GM04504 (cell line): ENCODE results near the gene SYTL1.
A peak's percentile ranks its signal among the peaks of the same experiment; 100 is the strongest.
"Not testable (repeated sequence)": the region's sequence is repeated elsewhere in the genome, so short reads cannot be mapped to it uniquely, and the experiment has no call there.

Experiments used
- DNase-seq: peaks from one replicate; pipeline ENCODE4 v3.0.0-alpha.2; 2012; ENCODE audit warnings: low read depth

Gene SYTL1

DNA sequence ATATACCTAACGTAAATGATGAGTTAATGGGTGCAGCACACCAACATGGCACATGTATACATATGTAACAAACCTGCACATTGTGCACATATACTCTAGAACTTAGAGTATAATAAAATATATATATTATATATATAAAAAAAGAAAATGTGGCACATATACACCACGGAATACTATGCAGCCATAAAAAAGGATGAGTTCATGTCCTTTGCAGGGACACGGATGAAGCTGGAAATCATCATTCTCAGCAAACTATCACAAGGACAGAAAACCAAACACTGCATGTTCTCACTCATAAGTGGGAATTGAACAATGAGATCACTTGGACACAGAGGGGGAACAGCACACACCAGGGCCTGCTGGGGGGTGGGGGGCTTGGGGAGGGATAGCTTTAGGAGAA lies 43.0 kb downstream of the SYTL1 start:
- not testable (repeated sequence) for DNase-seq

GRCh38 chr1:27388337-27389005 lies 46.6 kb downstream of the SYTL1 start:
- no peak for DNase-seq

DNA sequence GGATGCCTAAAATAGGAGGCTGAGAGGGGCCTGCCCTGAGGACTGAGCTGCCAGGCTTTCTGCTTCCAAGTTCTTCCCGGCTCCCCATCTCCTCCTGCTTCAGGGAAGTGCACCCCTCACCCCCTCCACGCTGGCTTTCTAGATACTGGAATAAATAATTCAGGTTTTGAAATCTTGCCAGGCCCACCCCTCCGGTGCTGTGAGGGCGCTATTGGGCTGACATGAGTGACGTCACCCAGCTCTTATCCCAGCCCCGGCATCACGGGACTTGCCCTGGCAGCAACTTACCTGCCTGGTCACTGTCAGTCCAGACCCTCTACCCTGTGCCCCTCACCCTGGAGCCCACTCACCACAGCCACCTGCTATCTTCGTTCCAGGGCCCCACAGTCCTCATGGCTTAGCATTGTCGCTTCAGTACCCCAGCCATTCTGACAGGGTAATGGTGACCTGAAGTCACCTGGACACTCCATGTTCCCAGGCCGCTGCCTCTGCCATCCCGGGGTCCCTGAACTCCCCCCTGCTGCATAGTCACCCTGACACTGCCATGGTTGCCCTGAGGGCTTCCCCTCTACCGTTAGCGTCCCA lies 49.8 kb downstream of the SYTL1 start:
- no peak for DNase-seq

DNA sequence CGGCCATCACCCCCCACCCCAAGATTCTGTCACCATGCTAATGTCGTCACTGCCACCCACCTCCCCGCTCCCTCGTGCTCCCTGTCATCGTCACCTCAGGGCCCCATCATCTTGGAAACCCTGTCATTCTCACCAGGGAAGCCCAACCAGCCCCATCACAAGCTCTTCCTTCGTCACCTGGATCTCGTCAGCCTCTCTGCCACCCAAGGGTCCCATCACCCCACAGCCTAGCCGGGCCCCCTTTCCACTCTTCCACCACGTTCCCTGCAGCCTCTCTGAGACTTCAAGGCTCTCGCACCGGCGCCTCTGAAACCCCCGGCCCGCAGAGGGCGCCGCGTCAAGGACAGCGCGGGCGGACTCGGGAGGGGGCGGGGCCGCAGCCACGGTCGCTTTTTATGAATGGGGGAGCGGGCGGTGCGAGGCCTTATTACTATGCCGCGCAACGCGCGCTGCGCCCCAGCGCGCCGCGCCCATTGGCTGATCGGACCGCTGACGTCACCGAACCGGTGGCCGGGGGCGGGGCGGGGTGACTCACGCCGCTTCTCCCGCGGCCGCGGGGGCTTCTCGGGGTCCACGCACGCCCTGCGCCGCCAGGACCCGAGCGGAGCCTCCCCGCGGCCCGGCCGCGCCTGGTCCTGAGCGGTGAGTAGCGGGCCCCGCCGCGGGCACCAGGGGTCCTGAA lies 50.4 kb downstream of the SYTL1 start, which contains the start of gene GPR3:
TSS of gene GPR3 (plus strand) at position 527 of the 682 bp plus-strand sequence. CDS start 1,177 bp downstream, outside the sequence.
- peak; percentile 73 for DNase-seq

GRCh38 chr1:27392778-27393635 lies 51.2 kb downstream of the SYTL1 start:
- no peak for DNase-seq

GRCh38 chr1:27393641-27394281 lies 51.9 kb downstream of the SYTL1 start:
- no peak for DNase-seq

DNA sequence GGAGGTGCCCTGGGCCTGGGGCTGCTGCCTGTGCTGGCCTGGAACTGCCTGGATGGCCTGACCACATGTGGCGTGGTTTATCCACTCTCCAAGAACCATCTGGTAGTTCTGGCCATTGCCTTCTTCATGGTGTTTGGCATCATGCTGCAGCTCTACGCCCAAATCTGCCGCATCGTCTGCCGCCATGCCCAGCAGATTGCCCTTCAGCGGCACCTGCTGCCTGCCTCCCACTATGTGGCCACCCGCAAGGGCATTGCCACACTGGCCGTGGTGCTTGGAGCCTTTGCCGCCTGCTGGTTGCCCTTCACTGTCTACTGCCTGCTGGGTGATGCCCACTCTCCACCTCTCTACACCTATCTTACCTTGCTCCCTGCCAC lies 52.4 kb downstream of the SYTL1 start:
- no peak for DNase-seq

DNA sequence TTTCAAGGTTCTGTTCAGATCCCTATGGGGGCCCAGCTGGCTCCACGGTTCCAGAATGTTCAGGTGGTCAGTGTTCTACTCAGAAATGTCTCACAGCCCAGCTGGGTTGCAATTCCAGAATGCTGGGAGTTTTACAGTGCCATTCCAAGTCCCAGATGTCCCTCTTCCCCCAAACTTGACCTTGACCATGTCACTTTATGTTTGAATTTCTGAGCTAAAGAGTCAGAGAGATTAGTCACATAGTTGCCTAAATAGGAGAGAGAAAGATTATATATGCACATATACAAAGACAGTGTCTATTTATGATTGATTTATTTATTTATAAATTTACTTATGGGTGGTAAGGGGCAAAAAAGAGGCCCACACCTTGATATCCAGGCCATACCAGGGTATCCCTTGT lies 53.1 kb downstream of the SYTL1 start:
- no peak for DNase-seq

DNA sequence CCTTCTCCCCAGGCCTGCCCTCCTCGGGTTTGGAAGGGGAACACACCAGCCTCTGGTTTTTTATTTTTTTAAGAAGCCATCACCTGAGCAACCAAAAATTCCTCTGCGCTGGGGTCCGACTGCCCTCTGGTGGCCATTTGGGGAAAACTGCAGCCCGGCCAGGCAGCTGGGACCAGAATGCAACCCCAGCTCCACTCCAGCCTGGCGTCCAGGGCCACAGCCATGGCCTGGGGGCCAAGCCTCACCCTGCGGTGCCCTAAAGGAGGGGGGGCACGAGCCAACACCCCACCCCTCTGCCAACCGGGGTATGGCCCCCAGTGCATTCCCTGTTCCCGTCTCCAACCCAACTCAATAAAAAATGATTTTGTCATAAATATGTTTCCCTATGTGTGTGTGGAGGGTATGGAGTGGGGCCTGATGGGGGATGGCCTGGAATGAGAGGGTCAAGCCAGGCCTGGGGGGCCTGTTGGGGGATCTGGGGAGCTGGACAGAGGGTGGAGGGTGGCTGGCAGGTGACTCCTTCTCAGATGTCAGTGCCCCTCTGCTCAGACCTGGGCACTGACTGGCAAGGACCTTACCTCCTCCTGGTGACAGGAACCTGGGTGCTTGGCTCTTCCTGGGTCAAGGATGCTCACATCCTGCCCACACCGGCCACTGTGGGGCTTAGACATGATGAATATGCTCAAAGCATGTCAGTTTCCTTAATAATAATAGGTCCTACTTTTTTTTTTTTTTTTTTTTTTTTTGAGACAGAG lies 53.8 kb downstream of the SYTL1 start:
- DNase-seq, result peak; percentile 35

GRCh38 chr1:27397110-27397509 lies 55.3 kb downstream of the SYTL1 start:
- no peak for DNase-seq

DNA sequence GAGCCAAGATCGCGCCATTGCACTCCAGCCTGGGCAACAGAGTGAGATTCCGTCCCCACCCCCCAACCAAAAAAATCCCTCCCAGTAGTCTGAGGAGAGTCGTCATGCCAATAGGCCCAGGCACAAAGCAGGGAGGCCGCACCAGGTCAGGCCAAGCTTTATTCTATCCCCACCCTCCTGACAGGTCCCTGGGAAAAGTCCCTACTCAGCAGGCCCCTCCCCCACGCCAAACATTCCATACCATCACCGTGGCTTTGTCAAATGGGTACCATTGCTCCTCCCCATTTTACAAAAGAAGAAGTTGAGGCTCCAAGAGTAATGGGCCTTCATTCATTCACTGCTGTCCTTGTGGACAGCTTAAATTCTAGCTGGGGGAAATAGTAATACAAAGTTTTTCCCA lies 55.9 kb downstream of the SYTL1 start:
- DNase-seq, result no peak

DNA sequence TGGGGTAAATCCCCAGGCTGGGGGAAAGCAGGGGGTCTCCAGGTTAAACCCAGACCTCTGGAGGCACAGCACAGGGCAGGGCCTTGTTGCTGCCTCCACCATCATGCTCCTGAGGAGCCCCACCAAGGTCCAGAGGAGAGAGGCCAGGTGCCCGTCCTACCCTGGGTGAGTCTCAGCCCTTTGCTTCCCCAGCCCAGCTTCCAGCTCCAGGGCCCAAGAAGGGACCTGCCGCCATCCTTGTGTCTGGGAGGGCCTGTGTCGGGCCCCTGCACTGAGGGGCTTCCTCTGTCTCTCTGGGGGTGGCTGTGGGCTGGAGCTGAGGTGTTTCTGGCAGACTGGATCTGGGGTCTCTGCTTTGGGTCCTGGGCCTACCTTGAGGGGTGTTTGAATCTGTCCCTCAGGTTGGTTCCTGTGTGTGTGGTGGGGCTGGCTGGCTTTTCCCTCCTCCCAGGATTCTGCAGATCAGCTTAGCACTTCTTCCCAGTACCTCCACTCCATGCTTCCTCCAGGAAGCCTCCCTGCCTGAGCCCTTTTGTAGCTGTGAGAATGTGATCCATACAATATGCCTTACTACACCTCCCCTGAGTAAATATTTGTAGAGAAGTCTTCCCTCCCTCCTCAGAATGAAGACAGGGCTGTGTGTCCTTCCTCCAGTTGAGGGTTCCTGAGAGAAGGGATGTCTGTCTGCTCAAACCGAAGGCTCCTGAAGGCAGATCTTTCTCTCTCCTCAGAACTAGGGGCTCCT lies 56.8 kb downstream of the SYTL1 start:
- DNase-seq, result no peak

DNA sequence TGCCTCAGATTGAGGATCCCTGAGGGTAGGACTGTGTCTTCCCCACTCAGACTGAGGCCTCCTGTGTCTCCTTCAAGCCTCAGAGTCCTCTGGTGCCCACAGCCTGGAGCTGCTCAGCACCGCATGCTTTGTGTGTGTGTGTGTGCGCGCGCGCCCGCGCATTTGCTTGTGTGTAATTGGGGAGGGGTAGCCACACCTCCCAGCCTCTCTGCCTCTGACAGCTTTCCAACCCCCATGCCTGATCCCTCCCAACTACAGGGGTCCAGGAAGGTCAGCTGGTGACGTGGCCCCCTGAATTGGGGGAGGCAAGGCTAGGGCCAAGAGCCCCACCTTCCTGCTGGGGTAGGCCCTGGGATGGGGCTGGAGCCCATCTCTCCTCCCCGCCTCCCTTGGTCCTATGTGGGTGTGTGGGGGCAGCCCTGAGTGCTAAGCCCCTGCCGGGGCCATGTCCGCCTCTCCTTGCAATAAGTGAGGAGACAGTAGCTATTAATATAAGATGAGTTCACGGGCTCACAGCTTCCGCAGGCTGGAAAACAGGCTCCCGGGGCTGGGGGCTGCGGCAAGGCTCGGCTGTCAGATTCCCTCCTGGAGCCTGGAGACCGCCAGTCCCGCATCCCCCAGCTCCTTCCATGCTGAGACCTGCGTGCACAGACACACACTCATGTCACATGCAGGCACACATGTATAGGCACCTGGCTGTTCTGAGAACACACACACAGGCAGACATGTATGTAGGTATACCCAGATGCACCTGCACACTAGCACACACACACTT lies 57.6 kb downstream of the SYTL1 start:
- no peak for DNase-seq

- DNase-seq, result no peak
These were observed 58.5 kb downstream of the SYTL1 start for GRCh38 chr1:27400082-27400962.

GRCh38 chr1:27400963-27401341 lies 59.1 kb downstream of the SYTL1 start:
- no peak for DNase-seq

GRCh38 chr1:27402349-27402754 lies 60.5 kb downstream of the SYTL1 start:
- peak; percentile 36 for DNase-seq

- peak; percentile 32 for DNase-seq
These were observed 61.4 kb downstream of the SYTL1 start for GRCh38 chr1:27403065-27403726.
